Endothelial cell of umbilical vein (primary cell): ENCODE results near the gene ADGRG3.

ENCODE experiments used
- CTCF ChIP-seq, 2 donors: IDR thresholded peaks; 1 replicate in 1 of 2; 2 replicates in 1 of 2; pipeline ENCODE4 v1.5.1; 2011; ENCODE audit warnings: low read length in 2 of 2, mild to moderate bottlenecking in 2 of 2, moderate library complexity in 2 of 2, control low read depth in 1 of 2, inconsistent platforms in 1 of 2, low read depth in 1 of 2; ENCODE audit not compliant: insufficient read depth in 1 of 2; ENCODE audit errors: extremely low read depth in 1 of 2
- EZH2 ChIP-seq: IDR thresholded peaks from 2 replicates; pipeline ENCODE4 v1.6.1; 2012; ENCODE audit warnings: borderline replicate concordance, low read depth, mild to moderate bottlenecking, moderate library complexity, low read length, inconsistent platforms; ENCODE audit not compliant: severe bottlenecking
- MYC ChIP-seq: IDR thresholded peaks from one replicate; pipeline ENCODE4 v1.6.1; 2011; ENCODE audit warnings: mild to moderate bottlenecking, low read depth, low read length
- POLR2A ChIP-seq: IDR thresholded peaks from 2 replicates; pipeline ENCODE4 v1.6.1; 2012; ENCODE audit warnings: low read depth, mild to moderate bottlenecking, control low read depth, low read length
- TF ChIP-seq, protein P1 (sequence below): IDR thresholded peaks from 2 replicates; pipeline ENCODE4 v1.6.1; 2011; ENCODE audit not compliant: insufficient read depth, insufficient read length

- no peak for TF ChIP-seq CTCF (IDR thresholded peaks at IDR 0.05; ENCODE audit: extremely low read depth in 1 of 2, insufficient read depth in 1 of 2, low read depth in 1 of 2, low read length in 2 of 2)
- no peak for TF ChIP-seq POLR2A
- TF ChIP-seq, protein P1, sequence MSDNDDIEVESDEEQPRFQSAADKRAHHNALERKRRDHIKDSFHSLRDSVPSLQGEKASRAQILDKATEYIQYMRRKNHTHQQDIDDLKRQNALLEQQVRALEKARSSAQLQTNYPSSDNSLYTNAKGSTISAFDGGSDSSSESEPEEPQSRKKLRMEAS, result no peak
- no peak for TF ChIP-seq MYC
- no peak for TF ChIP-seq EZH2
Observed at GRCh38 chr16:57645169-57645568, 22.9 kb upstream of the ADGRG3 start.
